HCT116 (cell line): ENCODE results near the gene TMEM74B. TPM values are rescaled to one million over a fixed set of nuclear protein-coding genes. Genes with fewer than 3 reads are reported as not detected.

Experiments
- ATAC-seq: fragments of 200-7000 bp; cut with Tn5 transposase; 2 replicates; pipeline ENCODE4 v1.9.1; 2020; ENCODE audit warnings: mild to moderate bottlenecking, moderate library complexity
- BruUV-seq: library from RNA; stranded (reverse); fragments of 400-500 nt; replicated peaks from 2 replicates; lab custom pipeline; 2021; lab: Mats Ljungman, UMichigan
- CTCF ChIA-PET: fragments of 300-600 bp; sonication (Branson Sonifier 250); formaldehyde crosslinking; loops from one replicate; lab custom pipeline; 2021; ENCODE audit warnings: antibody characterized with exemption; lab: Charles Lee
- POLR2A ChIA-PET: fragments of 300-600, 350-600 bp; sonication (Branson Sonifier 250); formaldehyde crosslinking; loops from one replicate; lab custom pipeline; 2021; ENCODE audit warnings: antibody characterized with exemption; lab: Charles Lee
- RAD21 ChIA-PET, 2 experiments: fragments of 300-600 bp; sonication (Branson Sonifier 250); formaldehyde crosslinking; loops; one replicate each; lab custom pipeline; 2023; ENCODE audit warnings: low total read pairs in 2 of 2; ENCODE audit not compliant: uncharacterized antibody in 2 of 2, unreplicated experiment in 2 of 2, low non-redundant PET in 1 of 2; lab: Charles Lee
- DNase-seq: peaks from one replicate; pipeline ENCODE4 v3.0.0-alpha.2; 2010; ENCODE audit warnings: low read depth, low spot score
- H2AFZ ChIP-seq: fragments of 200-600 bp; shearing (Covaris generic), sonication (generic); 2 replicates; pipeline ENCODE4 v1.6.1; 2017; ENCODE audit warnings: low read depth, mixed run types, mixed read lengths, antibody characterized with exemption, low read length; ENCODE audit not compliant: poor library complexity, severe bottlenecking
- H3K27ac ChIP-seq: 2 replicates; pipeline ENCODE4 v1.5.1; 2012; ENCODE audit warnings: low read depth, low read length
- H3K27me3 ChIP-seq: fragments of 200-600 bp; sonication (generic); 2 replicates; pipeline ENCODE4 v1.6.1; 2016; ENCODE audit warnings: mixed run types, low read length, mixed read lengths; ENCODE audit not compliant: insufficient read depth
- H3K36me3 ChIP-seq, 2 experiments: fragments of 200-500 bp in 1 of 2; fragments of 200-600 bp in 1 of 2; sonication (Bioruptor generic) in 1 of 2; sonication (generic) in 1 of 2; 2 replicates each; pipeline versions ENCODE4 v1.5.1 to v1.6.1; 2014 to 2016; ENCODE audit warnings: low read length in 2 of 2, inconsistent platforms in 1 of 2, mixed read lengths in 1 of 2, mixed run types in 1 of 2; ENCODE audit not compliant: insufficient read depth in 2 of 2, control insufficient read depth in 1 of 2
- H3K4me1 ChIP-seq, 2 experiments: fragments of 200-600 bp in 1 of 2; sonication (generic) in 1 of 2; 2 replicates each; pipeline versions ENCODE4 v1.5.1 to v1.6.1; 2012 to 2017; ENCODE audit warnings: low read length in 2 of 2, inconsistent platforms in 1 of 2, mild to moderate bottlenecking in 1 of 2, mixed read lengths in 1 of 2, mixed run types in 1 of 2, moderate library complexity in 1 of 2; ENCODE audit not compliant: insufficient read depth in 2 of 2, control insufficient read depth in 1 of 2
- H3K4me2 ChIP-seq: fragments of 200-600 bp; sonication (generic); 2 replicates; pipeline ENCODE4 v1.6.1; 2017; ENCODE audit warnings: mixed run types, low read length, mixed read lengths
- H3K4me3 ChIP-seq, 2 experiments: fragments of 200-600 bp in 1 of 2; sonication (generic) in 1 of 2; replicated peaks in 1 of 2; 2 replicates each; pipeline ENCODE4 v1.5.1; 2011 to 2016; ENCODE audit warnings: low read length in 2 of 2, control low read depth in 1 of 2, low read depth in 1 of 2, mild to moderate bottlenecking in 1 of 2, mixed read lengths in 1 of 2, mixed run types in 1 of 2
- H3K79me2 ChIP-seq: fragments of 200-600 bp; sonication (generic); 2 replicates; pipeline ENCODE4 v1.6.1; 2017; ENCODE audit warnings: mild to moderate bottlenecking, mixed run types, low read length, moderate library complexity, mixed read lengths; ENCODE audit not compliant: insufficient read depth
- H3K9ac ChIP-seq: fragments of 200-600 bp; sonication (generic); 2 replicates; pipeline ENCODE4 v1.6.1; 2016; ENCODE audit warnings: low read length, mixed read lengths
- H3K9me2 ChIP-seq: fragments of 200-600 bp; sonication (generic), shearing (Covaris generic); 2 replicates; pipeline ENCODE4 v1.6.1; 2017; ENCODE audit warnings: mixed run types, mild to moderate bottlenecking, moderate library complexity; ENCODE audit not compliant: insufficient read depth
- H3K9me3 ChIP-seq, 2 experiments: fragments of 200-500 bp in 1 of 2; fragments of 200-600 bp in 1 of 2; sonication (Bioruptor generic) in 1 of 2; sonication (generic) in 1 of 2; 2 replicates each; pipeline ENCODE4 v1.6.1; 2014 to 2017; ENCODE audit warnings: low read length in 2 of 2, mixed read lengths in 2 of 2, inconsistent platforms in 1 of 2, low read depth in 1 of 2, mild to moderate bottlenecking in 1 of 2, mixed run types in 1 of 2, moderate library complexity in 1 of 2; ENCODE audit not compliant: control insufficient read depth in 1 of 2, insufficient read depth in 1 of 2
- H4K20me1 ChIP-seq: fragments of 200-600 bp; sonication (generic), shearing (Covaris generic); 2 replicates; pipeline ENCODE4 v1.6.1; 2017; ENCODE audit warnings: mixed run types, mild to moderate bottlenecking, moderate library complexity; ENCODE audit not compliant: insufficient read depth
- CEBPB ChIP-seq: IDR thresholded peaks from 2 replicates; pipeline ENCODE4 v1.6.1; 2012; ENCODE audit warnings: low read depth
- EGR1 ChIP-seq: IDR thresholded peaks from 2 replicates; pipeline ENCODE4 v1.6.1; 2012; ENCODE audit warnings: low read depth
- ELF1 ChIP-seq: IDR thresholded peaks from 2 replicates; pipeline ENCODE4 v1.6.1; 2012; ENCODE audit warnings: low read depth, borderline replicate concordance
- EZH2 ChIP-seq: fragments of 200-600 bp; sonication (generic); IDR thresholded peaks from 2 replicates; pipeline ENCODE4 v1.6.1; 2017; ENCODE audit warnings: antibody characterized with exemption, mixed run types
- FOSL1 ChIP-seq: IDR thresholded peaks from 2 replicates; pipeline ENCODE4 v1.6.1; 2012; ENCODE audit warnings: low read depth
- POLR2A ChIP-seq: IDR thresholded peaks from 2 replicates; pipeline ENCODE4 v1.7.0; 2011; ENCODE audit warnings: borderline replicate concordance; ENCODE audit not compliant: insufficient read depth, insufficient read length; ENCODE audit errors: extremely low read depth
- SP1 ChIP-seq: IDR thresholded peaks from 2 replicates; pipeline ENCODE4 v1.6.1; 2012; ENCODE audit warnings: low read depth
- TCF7L2 ChIP-seq: IDR thresholded peaks from 2 replicates; pipeline ENCODE4 v1.7.0; 2011; ENCODE audit warnings: borderline replicate concordance, inconsistent platforms; ENCODE audit not compliant: insufficient read depth, insufficient read length; ENCODE audit errors: extremely low read depth
- YY1 ChIP-seq: IDR thresholded peaks from 2 replicates; pipeline ENCODE4 v1.6.1; 2011; ENCODE audit warnings: low read length, low read depth, moderate library complexity, mild to moderate bottlenecking; ENCODE audit not compliant: insufficient replicate concordance; ENCODE audit errors: extremely low read depth
- ZFX ChIP-seq: fragments of 450-650 bp; IDR thresholded peaks from 2 replicates; pipeline ENCODE4 v1.6.1; 2017
- intact Hi-C: fragments of 100-400 bp; cut with micrococcal nuclease; formaldehyde crosslinking; loops from 2 replicates; pipeline ENCODE4 v1.10.0; 2022
- total RNA-seq: library from RNA; stranded (reverse); gene quantifications from one replicate; pipeline ENCODE4 v1.2.1, GENCODE V29; 2021; ENCODE audit not compliant: unreplicated experiment
- TF ChIP-seq, protein P1 (sequence below): IDR thresholded peaks from 2 replicates; pipeline ENCODE4 v1.6.1; 2012
- TF ChIP-seq, protein P2 (sequence below): IDR thresholded peaks from 2 replicates; pipeline ENCODE4 v1.6.1; 2012; ENCODE audit warnings: low read depth
- TF ChIP-seq, protein P3 (sequence below), 3 experiments: fragments of 200-600 bp in 1 of 3; sonication (generic) in 1 of 3; IDR thresholded peaks in 2 of 3; conservative IDR thresholded peaks in 1 of 3; 2 replicates each; pipeline ENCODE4 v1.5.1; 2012 to 2017; ENCODE audit warnings: low read depth in 2 of 3, low read length in 2 of 3, antibody characterized with exemption in 1 of 3, borderline replicate concordance in 1 of 3, control low read depth in 1 of 3, mild to moderate bottlenecking in 1 of 3, mixed read lengths in 1 of 3, mixed run types in 1 of 3, moderate library complexity in 1 of 3; ENCODE audit not compliant: insufficient read depth in 1 of 3

TMEM74B gene
- total RNA-seq, 1 experiment from 2014 or later, result 25.7 TPM

DNA sequence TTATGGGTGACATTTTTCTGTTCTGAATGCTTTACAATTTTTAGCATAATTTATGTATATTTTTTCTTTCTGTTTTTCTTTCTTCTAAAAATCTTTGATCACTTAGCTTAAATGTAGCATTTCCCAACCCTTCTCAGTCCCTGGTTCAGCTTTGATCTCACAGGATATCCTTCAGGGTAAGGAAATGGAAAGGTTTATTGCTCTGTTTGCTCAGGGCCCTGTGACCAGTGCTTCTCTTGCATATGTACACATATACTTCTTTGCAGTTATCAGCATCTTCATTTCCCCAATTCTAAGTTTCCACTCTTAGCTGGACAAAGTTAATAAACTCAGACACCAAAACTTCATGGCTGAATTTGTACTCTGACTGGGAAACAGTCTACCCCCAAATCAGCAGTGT lies 30.6 kb downstream of the TMEM74B start:
- TF ChIP-seq ZFX (no peak), SP1 (no peak), CEBPB (no peak), ELF1 (no peak), EGR1 (no peak), FOSL1 (no peak), POLR2A (no peak), EZH2 (no peak), YY1 (no peak), TCF7L2 (no peak)
- TF ChIP-seq, protein P1, sequence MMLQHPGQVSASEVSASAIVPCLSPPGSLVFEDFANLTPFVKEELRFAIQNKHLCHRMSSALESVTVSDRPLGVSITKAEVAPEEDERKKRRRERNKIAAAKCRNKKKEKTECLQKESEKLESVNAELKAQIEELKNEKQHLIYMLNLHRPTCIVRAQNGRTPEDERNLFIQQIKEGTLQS, result no peak
- TF ChIP-seq, protein P2, sequence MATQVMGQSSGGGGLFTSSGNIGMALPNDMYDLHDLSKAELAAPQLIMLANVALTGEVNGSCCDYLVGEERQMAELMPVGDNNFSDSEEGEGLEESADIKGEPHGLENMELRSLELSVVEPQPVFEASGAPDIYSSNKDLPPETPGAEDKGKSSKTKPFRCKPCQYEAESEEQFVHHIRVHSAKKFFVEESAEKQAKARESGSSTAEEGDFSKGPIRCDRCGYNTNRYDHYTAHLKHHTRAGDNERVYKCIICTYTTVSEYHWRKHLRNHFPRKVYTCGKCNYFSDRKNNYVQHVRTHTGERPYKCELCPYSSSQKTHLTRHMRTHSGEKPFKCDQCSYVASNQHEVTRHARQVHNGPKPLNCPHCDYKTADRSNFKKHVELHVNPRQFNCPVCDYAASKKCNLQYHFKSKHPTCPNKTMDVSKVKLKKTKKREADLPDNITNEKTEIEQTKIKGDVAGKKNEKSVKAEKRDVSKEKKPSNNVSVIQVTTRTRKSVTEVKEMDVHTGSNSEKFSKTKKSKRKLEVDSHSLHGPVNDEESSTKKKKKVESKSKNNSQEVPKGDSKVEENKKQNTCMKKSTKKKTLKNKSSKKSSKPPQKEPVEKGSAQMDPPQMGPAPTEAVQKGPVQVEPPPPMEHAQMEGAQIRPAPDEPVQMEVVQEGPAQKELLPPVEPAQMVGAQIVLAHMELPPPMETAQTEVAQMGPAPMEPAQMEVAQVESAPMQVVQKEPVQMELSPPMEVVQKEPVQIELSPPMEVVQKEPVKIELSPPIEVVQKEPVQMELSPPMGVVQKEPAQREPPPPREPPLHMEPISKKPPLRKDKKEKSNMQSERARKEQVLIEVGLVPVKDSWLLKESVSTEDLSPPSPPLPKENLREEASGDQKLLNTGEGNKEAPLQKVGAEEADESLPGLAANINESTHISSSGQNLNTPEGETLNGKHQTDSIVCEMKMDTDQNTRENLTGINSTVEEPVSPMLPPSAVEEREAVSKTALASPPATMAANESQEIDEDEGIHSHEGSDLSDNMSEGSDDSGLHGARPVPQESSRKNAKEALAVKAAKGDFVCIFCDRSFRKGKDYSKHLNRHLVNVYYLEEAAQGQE, result no peak
- TF ChIP-seq, protein P3, sequence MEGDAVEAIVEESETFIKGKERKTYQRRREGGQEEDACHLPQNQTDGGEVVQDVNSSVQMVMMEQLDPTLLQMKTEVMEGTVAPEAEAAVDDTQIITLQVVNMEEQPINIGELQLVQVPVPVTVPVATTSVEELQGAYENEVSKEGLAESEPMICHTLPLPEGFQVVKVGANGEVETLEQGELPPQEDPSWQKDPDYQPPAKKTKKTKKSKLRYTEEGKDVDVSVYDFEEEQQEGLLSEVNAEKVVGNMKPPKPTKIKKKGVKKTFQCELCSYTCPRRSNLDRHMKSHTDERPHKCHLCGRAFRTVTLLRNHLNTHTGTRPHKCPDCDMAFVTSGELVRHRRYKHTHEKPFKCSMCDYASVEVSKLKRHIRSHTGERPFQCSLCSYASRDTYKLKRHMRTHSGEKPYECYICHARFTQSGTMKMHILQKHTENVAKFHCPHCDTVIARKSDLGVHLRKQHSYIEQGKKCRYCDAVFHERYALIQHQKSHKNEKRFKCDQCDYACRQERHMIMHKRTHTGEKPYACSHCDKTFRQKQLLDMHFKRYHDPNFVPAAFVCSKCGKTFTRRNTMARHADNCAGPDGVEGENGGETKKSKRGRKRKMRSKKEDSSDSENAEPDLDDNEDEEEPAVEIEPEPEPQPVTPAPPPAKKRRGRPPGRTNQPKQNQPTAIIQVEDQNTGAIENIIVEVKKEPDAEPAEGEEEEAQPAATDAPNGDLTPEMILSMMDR (IDR thresholded peaks at IDR 0.05 in 2 of 3, conservative IDR thresholded peaks at IDR 0.05 in 1 of 3; ENCODE audit: borderline replicate concordance in 1 of 3, insufficient read depth in 1 of 3, low read depth in 2 of 3, low read length in 2 of 3), result no peak
- Histone ChIP-seq H4K20me1 (no peaks in the 10 kb centered on the region), H3K9ac (no peak overlapping the region), H3K4me2 (no peak overlapping the region), H3K9me2 (no peaks in the 10 kb centered on the region), H3K27ac (no peak overlapping the region), H3K4me1 (no peaks in the 10 kb centered on the region), H3K9me3 (no peaks in the 10 kb centered on the region), H3K79me2 (peaks cover 36% of the 10 kb centered on the region), H3K4me3 (no peak overlapping the region), H3K36me3 (peaks cover 9 to 12% of the 10 kb centered on the region in 2 experiments), H3K27me3 (no peaks in the 10 kb centered on the region), H2AFZ (no peak overlapping the region)
- CTCF ChIA-PET, result no interaction called here
- DNase-seq (no peak), ATAC-seq (no peak)
- POLR2A ChIA-PET, result no interaction called here
- no TSS peak for BruUV-seq
- RAD21 ChIA-PET, result no interaction called here
- intact Hi-C loops, result no loop called here
